Measurements from ENCODE around the gene UTY.

DNA sequence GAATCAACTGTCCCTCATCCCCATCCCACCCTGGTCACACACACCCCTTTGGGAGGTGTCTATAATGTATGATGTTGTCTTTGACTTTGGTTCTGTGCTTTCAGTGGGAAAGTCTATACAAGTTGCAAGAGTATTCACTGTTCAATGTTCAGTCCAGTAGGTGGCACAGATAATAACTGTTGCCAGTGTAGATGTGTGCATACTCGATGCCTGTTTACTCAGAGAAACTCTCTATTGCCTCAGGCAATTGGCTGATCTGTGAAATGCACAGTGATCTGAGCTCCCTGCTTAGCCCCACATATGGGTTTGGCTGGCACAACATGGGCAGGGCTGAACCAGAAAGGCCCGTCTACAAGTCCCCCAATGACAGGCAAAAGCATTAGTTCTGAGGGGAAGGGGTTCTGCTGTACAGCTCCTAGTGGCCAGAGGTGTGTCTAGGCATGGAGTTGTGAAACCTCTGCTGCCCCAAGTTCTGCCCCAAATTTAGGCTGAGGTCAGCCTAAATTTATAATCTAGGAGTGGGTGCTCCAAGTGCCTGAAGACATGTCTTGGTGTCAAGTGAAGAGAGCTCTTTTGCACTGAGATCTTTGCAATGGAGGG lies 252.4 kb downstream of the UTY start:
- TF ChIP-seq POLR2AphosphoS5 (IDR thresholded peaks at IDR 0.05) = no peak
- TF ChIP-seq, protein P1, sequence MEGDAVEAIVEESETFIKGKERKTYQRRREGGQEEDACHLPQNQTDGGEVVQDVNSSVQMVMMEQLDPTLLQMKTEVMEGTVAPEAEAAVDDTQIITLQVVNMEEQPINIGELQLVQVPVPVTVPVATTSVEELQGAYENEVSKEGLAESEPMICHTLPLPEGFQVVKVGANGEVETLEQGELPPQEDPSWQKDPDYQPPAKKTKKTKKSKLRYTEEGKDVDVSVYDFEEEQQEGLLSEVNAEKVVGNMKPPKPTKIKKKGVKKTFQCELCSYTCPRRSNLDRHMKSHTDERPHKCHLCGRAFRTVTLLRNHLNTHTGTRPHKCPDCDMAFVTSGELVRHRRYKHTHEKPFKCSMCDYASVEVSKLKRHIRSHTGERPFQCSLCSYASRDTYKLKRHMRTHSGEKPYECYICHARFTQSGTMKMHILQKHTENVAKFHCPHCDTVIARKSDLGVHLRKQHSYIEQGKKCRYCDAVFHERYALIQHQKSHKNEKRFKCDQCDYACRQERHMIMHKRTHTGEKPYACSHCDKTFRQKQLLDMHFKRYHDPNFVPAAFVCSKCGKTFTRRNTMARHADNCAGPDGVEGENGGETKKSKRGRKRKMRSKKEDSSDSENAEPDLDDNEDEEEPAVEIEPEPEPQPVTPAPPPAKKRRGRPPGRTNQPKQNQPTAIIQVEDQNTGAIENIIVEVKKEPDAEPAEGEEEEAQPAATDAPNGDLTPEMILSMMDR (IDR thresholded peaks at IDR 0.05) = no peak
- no peak for TF ChIP-seq POLR2A (IDR thresholded peaks at IDR 0.05)

Measured in breast epithelium (tissue), 3 donors.